GM19467 (cell line): ENCODE results near the gene F13A1.

Source experiments
- ATAC-seq: cut with Tn5 transposase; IDR thresholded peaks from one replicate; pipeline ENCODE4 v1.9.1; 2021; ENCODE audit warnings: mild to moderate bottlenecking, moderate library complexity; ENCODE audit not compliant: unreplicated experiment

The F13A1 gene

DNA sequence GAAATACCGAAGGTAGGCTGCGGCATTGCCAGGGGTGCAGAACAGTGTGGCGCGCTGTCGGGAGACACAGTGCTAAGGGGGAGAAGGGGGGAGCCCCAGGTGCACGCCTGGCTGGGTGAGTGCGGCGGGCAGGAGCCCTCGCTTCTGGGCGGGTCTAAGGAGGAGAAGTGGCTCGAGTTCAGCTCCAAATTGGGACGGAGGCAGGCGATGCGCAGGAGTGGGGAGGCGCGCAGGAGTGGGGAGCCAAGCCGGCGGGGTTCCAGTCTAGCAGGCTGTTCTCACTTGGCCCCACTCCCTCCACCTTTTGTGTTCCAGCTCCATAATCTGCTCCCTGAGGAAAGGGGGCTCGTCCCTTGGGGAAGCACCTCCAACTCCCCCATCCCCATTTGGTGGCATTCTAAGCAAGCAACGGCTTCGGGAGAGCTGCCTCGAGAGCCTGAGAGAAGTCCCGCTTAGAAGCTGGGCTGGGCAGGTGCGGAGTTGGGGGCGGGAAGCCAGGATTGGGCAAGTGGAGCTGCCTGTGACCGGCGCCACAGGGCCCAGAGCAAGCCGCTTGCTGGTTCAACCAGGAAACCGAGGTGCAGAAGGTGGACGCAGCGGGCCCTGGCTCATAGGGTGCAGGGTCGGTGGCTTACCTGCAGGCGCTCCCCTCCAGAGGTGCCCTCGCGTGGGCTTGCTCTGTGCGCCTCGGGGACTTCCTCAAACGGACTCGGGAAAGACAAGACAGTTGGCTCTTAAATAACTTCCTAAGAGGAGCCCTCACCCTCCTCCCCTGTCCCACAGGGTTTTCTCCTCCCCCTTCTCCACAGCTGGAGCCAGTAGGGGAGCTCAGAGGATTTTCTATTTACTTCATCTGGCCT lies at the start of gene F13A1:
TSS of gene F13A1 (minus strand) at position 711 of the 860 bp plus-strand sequence. CDS start 1,998 bp downstream, outside the sequence.
- ATAC-seq = no peak

DNA sequence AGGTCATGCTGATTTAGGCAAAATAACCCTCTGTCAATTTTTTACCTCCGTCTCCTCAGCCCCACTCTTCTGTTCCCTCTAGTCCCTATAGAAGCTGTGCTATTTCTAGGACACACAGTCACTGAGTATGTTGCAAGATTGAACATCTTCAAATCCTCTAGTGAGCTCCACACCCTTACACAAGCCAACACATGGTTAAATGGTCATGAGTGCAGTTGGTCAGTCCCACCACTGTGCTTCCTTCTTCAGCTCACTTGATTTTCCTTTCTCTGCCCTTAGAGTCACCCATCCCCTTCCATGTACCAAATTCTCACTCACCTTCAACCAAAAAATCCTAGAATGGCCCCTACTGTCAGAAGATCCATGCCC lies 48.2 kb upstream of the F13A1 start:
- no peak for ATAC-seq

DNA sequence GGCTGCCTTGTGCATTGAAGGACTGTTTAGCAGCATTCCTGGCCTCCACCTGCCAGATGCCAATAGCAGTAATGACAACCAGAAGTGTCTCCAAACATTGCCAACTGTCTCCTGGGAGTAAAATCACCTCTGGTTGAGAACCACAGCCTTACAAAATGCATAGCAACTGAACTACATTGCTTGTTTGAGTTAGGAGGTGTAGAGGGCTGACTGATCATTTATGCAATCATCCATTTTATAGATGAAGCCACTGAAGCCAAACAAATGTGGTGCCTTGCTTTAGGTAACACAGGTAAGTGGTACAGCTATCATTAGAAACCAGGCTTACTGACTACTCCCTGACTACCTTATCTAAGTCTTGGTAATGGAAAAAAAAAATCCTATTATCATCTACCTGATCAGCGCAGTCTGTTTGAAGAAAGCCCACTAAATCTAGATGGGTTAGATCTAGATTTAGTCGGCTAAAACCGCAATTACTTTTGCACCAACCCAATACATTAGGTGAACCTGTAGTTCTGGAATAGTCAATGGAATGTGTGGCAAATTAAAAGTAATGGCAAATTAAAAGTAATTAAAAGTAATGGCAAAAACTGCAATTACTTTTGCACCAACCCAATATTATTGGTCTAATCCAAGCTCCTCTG lies 47.7 kb upstream of the F13A1 start:
- ATAC-seq = no peak

DNA sequence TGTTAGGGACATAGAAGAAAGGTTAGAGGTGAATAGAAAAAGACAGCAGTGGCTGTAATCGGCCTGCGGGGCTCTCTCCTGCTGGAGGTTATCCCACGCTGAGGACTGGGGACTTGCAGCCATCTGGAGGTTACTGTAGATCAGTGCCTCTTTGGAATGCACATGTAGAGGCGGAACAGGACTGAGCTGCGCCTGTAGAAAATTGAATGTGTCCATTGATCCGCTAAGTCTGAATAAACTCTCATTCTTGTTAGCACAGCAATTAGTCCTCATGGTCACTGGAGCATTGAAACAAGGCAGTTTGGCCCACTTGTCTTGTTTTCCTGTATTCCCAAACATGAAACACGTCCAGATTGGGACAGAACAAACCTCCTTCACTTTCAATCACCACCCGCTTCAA lies 46.3 kb upstream of the F13A1 start:
- no peak for ATAC-seq

DNA sequence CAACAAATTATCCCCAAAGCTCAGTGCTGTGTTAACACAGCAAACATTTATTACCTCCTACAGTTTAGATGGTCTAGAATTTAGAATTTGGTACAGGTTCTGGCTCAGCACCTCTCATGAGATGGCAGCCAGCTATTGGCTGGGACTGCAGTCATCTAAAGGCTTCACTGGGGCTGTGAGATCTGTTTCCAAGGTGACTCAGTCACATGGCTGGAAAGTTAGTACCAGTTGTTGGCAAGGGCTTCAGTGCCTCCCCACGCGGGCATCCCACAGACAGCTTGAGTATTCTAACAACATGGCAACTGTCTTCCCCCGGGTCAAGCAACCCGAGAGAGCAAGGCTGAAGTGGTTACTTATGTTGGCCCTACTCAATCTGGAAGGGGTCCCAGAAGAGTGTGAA lies 44.8 kb upstream of the F13A1 start:
- no peak for ATAC-seq

DNA sequence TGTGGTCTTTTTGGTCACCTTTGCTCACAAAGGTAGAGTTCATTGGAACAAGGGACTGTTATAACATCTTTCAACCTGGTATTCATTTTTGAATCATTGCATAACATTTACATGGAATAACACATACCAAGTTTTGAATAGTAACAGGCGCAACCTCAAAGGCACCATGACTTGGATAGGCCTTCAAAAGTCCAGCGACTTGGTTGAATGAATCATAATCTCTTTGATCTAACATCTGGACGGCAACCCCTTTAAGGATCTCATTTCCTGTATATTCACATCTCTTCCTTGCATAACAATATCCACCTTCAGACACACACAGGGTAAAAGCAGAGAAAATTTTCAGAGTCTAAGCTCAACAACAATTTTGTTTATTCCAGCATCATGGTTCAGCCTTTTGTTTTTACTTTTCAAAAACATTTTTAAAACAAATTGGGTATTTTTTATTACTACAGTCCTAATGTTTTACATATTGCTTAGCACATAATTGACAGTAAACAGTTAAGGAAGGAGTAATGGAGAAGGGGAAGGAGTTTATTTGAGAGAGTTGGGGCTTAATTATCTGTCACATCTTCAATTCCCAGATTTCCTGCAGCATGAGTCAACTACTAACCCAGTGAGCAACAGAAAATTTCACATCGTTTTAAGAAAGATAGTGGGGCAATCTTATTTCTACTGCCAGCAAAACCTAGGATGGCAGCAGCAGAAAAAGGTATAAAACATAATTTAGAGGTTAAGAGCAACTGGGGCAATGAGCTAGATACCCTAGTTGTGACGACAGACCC lies 41.8 kb upstream of the F13A1 start:
- ATAC-seq = no peak

DNA sequence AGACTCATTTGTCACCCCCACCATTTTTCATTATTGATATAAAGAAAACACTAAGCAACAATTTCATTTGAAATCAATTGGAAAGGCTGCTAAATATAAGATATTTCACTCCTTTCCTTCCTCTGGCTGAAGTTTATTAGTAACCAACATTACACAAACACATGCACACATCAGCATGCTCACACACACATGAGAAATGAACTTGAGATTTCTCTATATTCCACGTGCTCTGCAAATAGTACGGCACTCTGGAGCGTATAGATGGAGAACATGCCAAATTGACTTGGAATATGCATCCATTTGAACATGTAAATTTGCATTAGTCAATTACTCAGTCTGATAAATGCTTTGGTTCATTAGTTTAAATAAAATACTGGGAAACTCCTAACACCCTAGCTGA lies 37.1 kb upstream of the F13A1 start:
- ATAC-seq = no peak

DNA sequence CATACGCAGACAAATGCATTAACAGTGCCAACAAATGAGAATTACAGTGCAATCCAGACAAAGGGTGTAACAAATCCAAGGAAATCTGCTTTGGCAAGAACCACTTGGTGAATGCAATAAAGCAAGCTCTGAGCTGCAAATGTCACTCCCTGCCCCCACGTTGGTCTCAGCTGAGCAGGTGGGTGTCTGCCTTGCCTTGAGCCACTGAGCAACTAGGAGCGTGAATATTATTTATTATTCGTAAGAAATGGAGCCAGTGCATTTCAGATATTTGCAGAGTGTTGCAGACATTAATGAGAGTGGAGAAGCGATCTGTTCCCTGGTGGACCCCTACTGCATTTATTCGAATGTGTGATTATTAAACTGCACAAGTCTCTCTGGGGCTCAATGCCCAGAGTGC lies 36.6 kb upstream of the F13A1 start:
- ATAC-seq = no peak

DNA sequence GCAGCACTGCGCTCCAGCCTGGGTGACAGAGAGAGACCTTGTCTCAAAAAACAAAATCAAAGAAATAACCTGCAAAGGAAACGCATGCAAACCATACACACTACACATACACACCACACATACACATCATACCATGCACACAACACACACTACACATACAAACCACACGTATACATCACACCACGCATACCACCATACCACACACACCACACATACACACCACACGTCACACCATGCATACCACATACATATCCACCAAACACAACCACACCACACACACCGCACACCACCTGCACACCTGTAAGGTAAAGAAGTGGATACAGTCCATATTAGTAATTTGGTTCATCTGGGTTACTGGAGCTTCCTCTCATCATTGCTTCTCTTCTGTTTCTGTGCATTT lies 32.3 kb upstream of the F13A1 start:
- no peak for ATAC-seq

DNA sequence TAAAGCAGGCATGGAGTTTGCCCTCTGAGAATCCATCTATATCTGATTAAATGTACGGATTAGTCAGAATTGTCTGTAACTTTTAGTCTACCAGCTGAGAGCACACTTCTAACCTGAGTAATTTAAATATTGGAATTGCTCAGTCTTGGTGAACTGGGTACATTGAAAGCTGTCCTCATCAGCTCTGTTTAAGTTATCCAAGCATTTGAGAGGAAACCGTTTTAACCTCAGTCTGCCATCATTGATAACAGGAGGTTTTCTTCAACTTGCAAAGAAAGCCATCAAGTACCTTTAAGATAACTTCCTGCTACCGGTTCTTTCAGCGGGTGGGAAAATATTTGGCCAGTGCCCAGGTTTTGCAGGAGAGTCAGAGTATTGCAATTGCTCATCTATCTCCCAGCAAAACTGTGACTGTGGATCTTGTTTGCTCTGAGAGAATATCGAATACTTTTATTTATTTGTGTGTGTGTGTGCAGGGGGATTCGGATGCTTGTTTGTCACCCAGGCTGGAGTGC lies 31.1 kb upstream of the F13A1 start:
- no peak for ATAC-seq

DNA sequence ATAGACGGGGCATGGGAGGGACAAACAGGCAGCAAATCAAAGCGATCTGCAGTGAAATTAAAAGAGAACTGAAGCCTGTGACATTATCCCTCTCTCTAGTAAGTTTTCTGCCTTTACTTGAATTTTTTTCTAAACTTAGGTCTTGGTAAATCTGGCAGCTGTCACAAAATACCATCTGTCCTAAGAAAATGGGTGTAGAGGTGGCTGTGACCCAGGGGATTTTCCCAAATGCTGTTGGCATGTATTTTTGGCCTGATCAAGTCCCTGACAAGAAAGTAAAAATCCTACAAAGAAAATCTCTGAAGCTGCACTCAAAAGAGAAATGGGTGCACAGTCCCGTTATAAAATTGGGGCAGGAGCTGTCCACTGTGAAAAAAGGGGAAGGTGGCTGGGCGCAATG lies 30.2 kb upstream of the F13A1 start:
- no peak for ATAC-seq

DNA sequence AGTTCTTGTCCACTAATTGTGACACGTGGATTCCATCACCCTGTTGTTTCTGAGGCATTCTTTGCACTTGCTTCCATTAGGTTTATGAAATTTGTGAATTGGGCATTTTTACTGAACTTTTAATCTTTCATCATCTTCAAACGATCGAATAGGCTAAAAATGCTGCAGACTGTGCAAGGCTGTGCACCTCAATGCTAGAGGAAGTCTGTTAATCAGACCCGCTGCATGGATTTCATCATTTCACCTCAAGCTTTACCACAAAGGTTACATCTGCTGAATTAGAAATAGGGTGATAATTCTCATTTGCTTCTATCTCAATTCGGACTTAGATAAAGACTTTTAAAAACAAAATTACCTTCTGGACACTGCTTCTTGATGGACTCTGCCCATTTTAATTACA lies 27.8 kb upstream of the F13A1 start:
- no peak for ATAC-seq

DNA sequence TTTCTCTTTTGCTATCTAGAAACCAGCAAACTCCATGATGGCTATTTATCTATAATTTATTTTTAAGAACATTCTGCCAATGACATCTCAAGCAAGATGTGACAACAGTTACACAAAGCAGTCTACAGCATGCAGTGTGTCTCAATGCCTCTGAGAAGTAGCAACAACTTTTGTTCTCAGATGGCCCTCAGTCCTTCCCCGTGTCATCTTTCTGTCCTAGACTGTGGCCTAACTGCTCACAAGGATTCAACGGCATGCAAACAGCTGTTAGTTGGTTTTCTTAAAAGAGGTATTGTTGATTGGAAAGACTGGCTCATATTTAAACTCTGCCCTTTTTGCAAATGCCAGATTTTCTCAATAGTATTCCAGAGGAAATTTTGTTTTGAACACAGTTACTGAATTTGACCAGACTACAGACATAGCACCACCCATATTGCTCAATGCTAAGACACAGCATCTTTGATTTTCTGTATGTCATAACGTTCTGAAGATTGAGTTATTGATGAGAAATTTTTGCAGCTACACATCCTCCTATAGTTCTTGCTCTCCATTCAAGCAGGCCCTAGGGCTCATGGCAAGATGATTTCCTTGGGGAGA lies 26.1 kb upstream of the F13A1 start:
- ATAC-seq = no peak

DNA sequence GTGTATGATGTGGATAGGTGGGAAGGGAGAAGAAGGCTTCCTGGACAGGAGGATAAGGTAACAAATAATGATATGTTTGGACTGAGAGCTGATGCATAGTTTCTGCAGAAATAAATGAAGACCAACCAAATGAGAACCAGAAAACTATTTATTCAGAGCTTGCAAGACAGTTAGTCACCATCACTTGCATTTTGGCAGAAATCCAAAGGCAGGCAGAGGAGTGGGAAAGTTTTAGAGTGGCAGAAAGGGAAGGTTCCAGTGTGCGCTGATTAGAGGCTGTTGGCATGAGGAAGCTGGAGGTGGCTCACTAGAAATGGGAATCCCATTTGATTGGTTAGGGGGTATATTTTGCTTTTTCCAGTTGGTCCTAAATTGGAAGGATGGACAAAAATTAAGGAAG lies 13.0 kb upstream of the F13A1 start:
- ATAC-seq = no peak

DNA sequence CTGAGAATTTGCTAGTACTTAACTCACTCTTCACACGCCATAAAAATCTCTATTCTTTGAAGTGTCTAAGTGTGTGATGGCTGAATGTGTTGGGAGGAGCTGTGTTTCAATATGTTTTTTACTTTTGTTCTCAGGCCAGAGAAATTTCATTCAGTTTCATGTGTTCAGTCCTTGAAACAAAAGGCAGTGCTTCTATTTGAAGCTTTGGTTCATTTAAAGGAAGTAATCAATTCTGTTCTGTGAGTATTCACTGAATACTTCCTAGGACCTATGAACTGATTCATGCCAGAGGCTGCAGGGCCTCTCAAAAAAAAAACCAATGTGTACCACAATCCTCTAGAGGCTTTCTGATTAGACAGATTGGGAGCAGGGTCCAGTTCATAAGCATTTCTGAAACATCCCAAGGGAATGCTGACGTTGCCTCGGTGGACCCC lies 12.4 kb upstream of the F13A1 start:
- ATAC-seq = peak; percentile 12

DNA sequence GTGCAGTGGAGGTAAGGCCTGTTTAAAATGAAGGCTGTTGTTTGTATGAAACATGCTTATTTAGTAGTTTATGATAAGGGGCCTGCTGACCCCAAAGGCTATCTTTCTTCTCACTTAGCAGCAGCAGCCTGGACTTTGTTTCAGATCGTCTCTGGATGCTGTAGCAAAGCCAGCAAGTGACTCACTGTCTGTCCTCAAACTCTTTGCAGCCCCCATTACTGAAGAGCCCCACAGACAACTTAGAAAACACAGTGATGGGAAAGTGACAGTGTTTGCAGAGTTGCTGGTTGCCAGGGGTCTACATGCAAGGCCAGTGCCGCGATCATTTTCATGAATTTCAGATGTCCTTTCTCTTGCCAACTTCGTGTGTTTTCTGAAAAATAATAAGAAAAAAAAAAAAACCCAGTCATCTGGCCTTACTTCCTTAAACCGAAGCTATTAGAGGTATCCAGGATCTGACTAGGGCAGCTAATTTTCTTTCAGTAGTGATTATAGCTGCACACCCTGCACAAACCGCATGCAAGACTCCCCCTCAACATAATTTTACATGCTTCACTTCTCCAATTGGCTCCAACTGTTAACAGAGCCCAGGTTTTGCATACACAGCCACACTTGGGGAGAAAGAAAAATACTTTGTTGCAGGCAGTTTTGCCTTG lies 11.6 kb upstream of the F13A1 start:
- peak; percentile 53 for ATAC-seq

DNA sequence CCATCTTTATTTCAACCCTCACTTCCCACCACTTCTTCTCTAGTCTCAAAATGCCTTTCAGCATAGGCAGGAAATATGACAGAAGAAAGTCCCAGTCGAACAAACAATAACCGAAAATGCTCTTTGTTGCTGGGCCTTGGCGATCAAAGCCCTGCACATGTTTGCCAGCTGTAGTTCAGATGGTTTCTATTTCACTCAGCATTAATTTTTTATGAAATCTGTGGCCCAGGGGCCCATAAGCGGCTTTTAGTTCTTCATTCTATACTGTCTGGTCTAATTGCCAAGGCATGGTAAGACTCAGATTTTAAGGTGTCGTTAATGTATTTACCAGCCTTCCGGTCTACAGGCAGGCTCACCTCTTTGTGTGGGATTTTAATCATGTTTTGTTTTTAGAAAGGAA lies 10.9 kb upstream of the F13A1 start:
- ATAC-seq = peak; percentile 74

DNA sequence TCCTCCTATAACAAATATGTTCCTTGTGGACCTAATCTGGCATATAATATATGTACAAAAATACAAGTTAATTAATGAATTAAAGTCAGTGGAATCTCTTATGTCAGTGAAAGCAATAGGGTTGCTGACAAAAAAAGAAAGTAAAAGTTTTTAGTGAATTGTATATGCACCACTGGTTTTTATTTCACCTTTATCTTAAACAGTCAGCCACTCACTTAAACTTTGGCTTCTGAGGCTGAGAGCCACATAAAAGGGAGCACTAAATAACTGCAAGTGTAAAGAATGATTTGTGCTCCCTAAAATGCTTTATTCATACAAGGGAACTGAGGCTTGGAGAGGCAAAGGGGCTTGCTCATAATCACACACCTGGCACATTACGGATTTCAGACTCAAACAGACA lies 9.9 kb upstream of the F13A1 start:
- no peak for ATAC-seq

DNA sequence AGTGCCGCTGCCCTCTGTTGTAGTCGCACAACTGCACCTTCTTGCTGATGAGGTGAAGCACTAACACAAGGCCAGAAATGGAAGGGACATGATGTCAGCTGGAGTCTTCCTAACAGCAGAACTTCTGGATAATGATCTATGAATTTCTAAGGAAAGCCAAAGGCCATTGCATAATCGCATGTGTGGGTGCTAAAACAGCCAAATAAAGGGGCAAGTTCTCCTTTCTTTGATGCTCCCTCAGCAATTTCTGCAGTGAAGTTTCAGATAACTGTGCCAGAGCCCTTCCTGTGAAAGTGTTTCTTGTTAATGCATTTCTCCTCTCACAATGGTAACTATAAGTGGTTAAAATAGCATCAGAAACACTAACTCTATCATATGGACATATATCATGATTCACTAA lies 8.0 kb upstream of the F13A1 start:
- ATAC-seq = no peak

DNA sequence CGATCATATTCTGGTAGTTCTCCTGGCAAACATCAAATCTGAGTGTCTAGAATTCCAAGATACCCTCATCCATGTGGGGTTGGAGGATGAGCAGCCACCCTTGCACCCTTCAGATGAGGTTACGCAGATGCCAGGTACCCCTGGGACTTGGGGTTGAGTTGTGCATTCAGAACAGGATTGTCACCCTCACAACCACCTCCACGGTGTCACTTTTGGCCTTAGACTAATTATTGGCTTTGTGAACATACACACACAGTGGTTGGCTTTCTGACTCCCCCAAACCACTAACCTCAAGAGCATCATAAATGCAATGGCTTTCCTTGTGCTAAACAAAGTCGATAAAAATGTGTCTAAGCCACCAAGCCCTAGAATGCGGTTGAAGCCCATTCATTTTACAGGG lies 2.9 kb upstream of the F13A1 start:
- ATAC-seq = no peak

DNA sequence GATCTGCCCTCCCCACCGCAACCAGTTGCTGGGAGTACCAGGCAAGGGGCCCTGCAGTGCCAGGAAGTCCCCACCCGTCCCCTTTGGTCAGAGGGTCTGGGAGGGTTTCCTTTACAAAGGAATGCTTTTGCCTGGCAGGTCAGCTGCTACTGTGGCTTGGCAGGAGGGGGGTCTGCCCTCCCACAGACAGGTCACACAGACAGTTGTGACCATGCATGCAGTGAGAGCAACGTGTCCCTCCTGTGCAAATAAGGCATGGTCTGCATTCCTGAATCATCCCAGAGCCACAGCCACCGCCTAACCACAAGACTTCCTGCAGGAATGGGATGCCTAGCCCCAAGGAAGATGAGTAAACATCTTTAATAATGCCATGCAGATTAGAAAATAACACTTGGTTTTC lies 439 bp upstream of the F13A1 start:
- ATAC-seq = no peak
